SK-N-DZ (cell line): ENCODE results near the gene FBLN5.
"Not testable (repeated sequence)": the region's sequence is repeated elsewhere in the genome, so short reads cannot be mapped to it uniquely, and the experiment has no call there.

ENCODE experiments used
- DNase-seq: peaks from one replicate; pipeline ENCODE4 v3.0.0-alpha.2; 2015; ENCODE audit warnings: low spot score

FBLN5 gene

GRCh38 chr14:91866511-91867295 is 80.8 kb downstream of the FBLN5 start:
- DNase-seq = no peak

DNA sequence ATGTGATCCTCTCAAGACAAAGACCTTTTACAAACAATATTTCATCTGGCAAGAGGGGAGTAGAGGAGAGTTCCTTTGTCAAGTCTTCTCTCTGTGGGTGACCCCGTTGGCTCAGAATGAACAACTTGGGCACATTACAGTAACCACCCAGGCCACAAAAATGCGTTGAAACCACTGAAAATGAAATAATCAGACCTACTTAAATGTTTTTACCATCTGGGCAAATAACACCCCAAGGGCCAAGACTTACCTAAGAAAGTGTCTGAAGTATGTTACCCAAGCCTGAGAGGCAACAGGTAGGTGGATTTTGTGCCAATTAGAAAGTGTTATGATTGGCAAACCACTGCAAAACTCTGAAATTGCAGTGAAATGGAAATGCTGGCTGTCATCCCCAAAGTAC is 81.4 kb downstream of the FBLN5 start:
- no peak for DNase-seq

- DNase-seq = no peak
Measured at GRCh38 chr14:91862417-91862816, 85.1 kb downstream of the FBLN5 start.

DNA sequence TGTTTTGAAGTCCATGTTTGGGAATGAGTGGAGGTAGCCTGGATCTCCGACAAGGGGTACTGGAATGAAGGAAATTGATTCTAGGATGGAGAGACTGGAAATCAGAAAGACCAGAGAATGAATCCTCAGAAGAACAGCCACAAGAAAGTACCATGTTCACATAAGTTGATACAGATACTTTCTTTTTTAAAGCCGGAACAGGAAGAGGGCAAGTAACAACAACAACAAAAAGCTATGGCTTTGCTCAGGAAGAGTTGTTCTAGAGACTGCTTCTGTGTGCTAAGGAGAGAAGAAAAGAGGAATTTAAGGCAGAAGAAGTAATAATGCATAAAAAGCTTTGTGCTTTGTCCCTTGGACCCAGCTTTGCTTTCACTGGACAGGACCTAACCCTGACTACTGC is 86.4 kb downstream of the FBLN5 start:
- no peak for DNase-seq

- DNase-seq = no peak
Measured at GRCh38 chr14:91860238-91860637, 87.3 kb downstream of the FBLN5 start.

GRCh38 chr14:91858536-91859275 is 88.8 kb downstream of the FBLN5 start:
- no peak for DNase-seq

- no peak for DNase-seq
Measured at GRCh38 chr14:91857614-91858013, 89.9 kb downstream of the FBLN5 start.

DNA sequence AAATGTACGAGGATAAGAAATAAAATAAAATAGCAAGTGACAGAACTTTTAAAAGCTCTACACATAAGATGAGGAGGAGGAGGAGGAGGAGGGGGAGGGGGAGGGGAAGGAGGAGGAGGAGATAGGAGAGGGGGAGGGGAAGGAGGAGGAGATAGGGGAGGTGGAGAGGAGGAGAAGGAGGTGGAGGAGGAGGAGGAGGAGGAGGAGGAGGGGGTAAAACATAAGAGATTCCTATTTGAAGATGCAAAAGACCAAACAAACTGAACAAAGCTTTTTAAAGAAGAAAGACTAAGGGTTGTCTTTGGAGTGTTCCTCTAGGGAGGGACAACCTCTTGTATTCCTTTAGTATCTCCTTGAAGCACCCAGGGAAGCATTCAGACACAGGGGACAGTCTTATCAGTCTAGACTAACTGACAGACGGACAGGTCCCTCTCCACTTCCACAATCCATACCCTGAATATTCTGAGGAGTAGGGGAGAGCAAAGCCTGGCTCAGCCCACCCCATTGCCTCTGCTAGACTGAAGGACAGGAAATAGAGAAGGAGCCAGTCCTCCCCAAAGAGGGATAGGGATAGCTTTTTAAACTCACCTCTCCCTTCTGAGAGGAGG is 93.1 kb downstream of the FBLN5 start:
- no peak for DNase-seq

- no peak for DNase-seq
Measured at GRCh38 chr14:91851563-91851962, 95.9 kb downstream of the FBLN5 start.

- no peak for DNase-seq
Measured at GRCh38 chr14:91848504-91849001, 98.9 kb downstream of the FBLN5 start.

- no peak for DNase-seq
Measured at GRCh38 chr14:91847693-91848092, 99.8 kb downstream of the FBLN5 start.

GRCh38 chr14:91845652-91846051 is 101.8 kb downstream of the FBLN5 start:
- DNase-seq = no peak

- not testable (repeated sequence) for DNase-seq
Measured at GRCh38 chr14:91845056-91845455, 102.4 kb downstream of the FBLN5 start.

GRCh38 chr14:91844029-91844428 is 103.5 kb downstream of the FBLN5 start:
- no peak for DNase-seq

GRCh38 chr14:91843437-91843836 is 104.1 kb downstream of the FBLN5 start:
- no peak for DNase-seq

DNA sequence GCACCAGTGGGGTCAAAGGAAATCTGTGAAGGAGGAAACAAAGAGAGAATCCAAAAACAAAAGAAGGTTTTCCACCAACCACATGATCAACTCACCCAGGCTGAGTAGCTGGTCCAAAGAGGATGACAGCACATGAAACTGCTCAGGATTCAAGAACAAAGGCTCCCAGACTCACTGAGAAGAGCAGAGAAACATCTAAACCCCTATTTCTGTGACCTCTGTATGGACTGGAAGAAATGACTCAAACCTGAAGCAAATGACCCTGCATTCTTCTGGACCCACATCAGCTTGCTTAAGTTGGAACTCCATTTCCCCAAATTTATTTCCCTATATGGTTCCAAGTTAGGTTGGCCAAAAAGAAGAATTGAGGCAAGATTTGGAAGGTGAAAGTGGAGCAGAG is 106.4 kb downstream of the FBLN5 start:
- no peak for DNase-seq

DNA sequence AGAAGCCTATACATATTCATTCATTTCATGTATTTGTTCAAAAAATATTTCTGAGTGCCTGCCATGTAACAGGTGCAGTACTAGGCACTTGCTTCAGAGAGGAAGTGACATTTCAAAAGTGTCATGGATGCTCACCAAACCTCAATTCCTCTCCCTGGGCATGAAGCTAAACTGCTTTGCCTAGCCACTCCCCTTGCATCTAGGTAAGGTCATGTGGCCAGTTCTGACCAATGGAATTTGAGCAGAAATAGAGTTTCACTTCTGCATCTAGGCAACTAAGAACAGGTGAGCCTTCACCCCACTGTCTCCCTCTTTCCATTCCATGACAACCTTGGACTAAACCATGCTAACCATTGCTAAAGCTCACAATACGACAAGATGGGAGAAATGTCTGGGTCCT is 107.7 kb downstream of the FBLN5 start:
- no peak for DNase-seq

DNA sequence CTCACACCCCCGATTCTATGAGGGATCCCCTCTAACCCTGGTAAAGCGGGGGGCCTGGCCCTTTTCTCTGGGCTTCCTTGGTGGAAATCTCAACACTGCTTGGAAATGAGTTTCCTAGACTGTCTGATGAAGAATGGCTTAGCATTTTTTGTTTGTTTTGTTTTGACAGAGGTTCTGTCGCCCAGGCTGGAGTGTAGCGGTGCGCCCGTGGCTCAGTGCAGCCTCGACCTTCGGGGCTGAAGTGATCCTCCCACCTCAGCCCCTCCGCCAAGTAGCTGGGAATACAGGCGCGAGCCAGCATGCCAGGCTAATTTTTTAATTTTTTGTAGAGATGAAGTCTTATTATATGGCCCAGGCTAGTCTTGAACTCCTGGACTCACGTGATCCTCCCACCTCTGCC is 110.4 kb downstream of the FBLN5 start:
- no peak for DNase-seq

DNA sequence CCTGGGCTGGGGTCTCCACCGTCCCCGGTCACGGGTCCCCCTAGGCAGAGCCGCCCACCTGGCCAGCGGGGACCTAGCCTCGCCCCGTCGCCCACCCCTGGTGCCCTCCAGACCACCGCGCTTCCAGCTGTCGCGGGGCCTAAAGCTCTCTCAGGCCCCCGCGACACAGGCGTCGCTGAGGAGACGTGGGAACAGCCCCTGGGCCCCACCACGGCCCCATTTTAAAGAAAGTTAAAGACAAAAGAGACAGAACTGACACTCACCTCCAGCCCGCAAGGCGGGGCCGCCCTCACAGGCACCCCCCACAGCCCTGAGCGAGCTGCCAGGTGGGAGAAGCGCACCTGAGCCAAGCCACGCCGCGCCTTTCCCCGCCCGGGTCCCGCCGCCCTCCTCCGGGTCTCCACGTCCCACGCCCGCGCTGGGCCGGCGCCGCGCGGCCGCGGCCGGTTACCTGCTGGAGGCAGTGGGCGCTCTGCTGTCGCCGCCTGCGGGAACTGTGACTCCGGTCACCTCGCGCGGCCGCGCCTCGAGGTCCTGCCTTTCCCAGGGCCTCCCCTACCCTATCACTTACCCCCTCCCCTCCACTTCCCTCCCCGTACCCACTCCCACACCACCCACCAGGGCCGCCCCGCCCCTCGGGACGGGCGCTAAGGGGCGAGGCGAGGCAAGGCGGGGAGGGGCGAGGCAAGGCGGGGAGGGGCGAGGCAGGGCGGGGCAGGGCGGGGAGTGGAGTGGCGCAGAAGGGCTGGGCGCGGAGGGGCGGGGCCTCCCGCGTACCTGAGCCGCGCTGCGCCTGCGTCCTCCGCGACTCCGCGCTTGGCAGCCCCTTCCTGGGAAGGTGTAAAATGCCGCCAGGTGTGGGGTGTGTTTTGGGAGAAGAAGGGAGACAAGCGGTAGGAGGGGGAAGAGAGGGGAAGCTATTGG is 111.3 kb downstream of the FBLN5 start:
- DNase-seq = no peak

DNA sequence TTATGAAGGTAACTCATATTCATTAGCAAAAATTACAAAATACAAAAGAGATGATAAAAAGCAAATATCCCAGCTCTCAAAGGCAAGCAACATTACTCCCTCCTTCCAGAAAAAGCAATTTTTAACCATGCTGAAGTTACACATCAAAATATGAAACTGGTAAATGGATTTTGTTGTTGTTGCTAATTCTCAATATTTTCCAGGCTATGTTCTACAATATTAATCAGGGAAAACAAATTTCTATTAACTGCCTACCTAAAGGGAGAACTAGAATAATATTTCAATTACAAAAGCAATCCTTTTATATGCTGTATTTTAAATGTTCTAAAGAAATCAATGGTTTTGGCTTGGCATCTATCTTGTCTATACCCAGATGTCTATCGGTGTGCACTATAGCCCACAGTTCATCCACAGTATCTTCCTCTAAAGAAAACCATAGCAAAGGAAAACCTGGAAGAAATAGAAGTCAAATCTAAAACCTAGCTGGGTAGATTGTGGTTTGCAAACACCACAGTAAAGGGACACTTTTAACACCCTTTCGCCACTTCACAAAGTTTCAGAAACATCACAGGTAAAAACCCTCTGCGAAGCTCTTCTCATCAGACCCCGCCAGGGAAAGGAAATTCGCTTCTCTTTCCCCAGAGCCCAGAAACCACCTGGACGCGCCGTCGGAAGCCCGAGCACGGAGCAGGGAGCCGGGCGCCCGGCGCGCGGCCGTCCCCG is 112.1 kb downstream of the FBLN5 start:
- DNase-seq = no peak

DNA sequence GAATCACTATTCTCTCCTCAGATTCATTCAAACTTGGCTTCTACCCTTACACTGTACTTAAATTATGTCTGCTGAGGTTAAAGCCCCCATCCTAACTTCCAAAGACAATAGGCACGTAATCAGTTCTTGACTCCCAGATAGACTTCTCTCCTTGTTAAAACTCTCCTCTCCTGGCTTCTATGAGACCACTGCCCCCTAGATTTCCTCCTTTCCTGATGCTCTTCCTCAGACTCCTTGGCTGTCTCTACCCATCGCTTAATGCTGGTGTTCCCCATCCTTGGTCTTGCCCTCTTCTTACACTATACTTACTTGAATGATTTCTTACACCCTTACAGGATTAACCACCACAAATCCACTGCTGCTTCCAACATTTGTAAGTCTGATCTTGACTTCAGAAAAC is 112.9 kb downstream of the FBLN5 start:
- no peak for DNase-seq
